Common myeloid progenitor, CD34-positive (primary cell): Measurements from ENCODE around the gene EPB41L4B.

Source experiments
- CTCF ChIA-PET: fragments of 350-600 bp; sonication (Branson Sonifier 250); formaldehyde crosslinking; loops from one replicate; lab custom pipeline; 2021; ENCODE audit warnings: antibody characterized with exemption; lab: Charles Lee
- POLR2A ChIA-PET: fragments of 350-600 bp; sonication (Branson Sonifier 250); formaldehyde crosslinking; loops from one replicate; lab custom pipeline; 2021; ENCODE audit warnings: antibody characterized with exemption; lab: Charles Lee
- DNase-seq, 3 donors: peaks; one replicate each; pipeline versions ENCODE4 v3.0.0 to v3.0.0-alpha.2; 2013
- H3K27ac ChIP-seq, 2 experiments: 1 replicate in 1 of 2; 2 replicates in 1 of 2; pipeline ENCODE4 v1.7.0; 2013; ENCODE audit warnings: inconsistent platforms in 2 of 2, low read length in 2 of 2, mild to moderate bottlenecking in 2 of 2, low read depth in 1 of 2, moderate library complexity in 1 of 2; ENCODE audit not compliant: severe bottlenecking in 2 of 2, insufficient read depth in 1 of 2, poor library complexity in 1 of 2
- H3K27me3 ChIP-seq, 5 experiments: replicated peaks in 2 of 5; 1 replicate in 3 of 5; 2 replicates in 2 of 5; pipeline versions ENCODE4 v1.6.1 to v1.7.0; 2013; ENCODE audit warnings: low read length in 4 of 5, mild to moderate bottlenecking in 2 of 5, moderate library complexity in 2 of 5, inconsistent platforms in 1 of 5; ENCODE audit not compliant: insufficient read depth in 5 of 5, control insufficient read depth in 4 of 5
- H3K36me3 ChIP-seq, 4 experiments: 1 replicate in 2 of 4; 2 replicates in 2 of 4; pipeline versions ENCODE4 v1.6.1 to v1.7.0; 2013; ENCODE audit warnings: low read length in 3 of 4, control low read depth in 1 of 4, mild to moderate bottlenecking in 1 of 4; ENCODE audit not compliant: control insufficient read depth in 4 of 4, insufficient read depth in 4 of 4
- H3K4me1 ChIP-seq, 4 experiments: 1 replicate in 3 of 4; 2 replicates in 1 of 4; pipeline versions ENCODE4 v1.6.1 to v1.7.1; 2013; ENCODE audit warnings: low read length in 3 of 4, mild to moderate bottlenecking in 3 of 4, control low read depth in 1 of 4, inconsistent platforms in 1 of 4, moderate library complexity in 1 of 4; ENCODE audit not compliant: control insufficient read depth in 4 of 4, insufficient read depth in 4 of 4; ENCODE audit errors: control extremely low read depth in 1 of 4
- H3K4me3 ChIP-seq, 7 experiments: 1 replicate in 4 of 7; 2 replicates in 3 of 7; pipeline versions ENCODE4 v1.5.1 to v1.7.0; 2013; ENCODE audit warnings: mild to moderate bottlenecking in 7 of 7, low read length in 6 of 7, moderate library complexity in 6 of 7, inconsistent platforms in 2 of 7, low read depth in 2 of 7, control low read depth in 1 of 7; ENCODE audit not compliant: insufficient read depth in 4 of 7, control insufficient read depth in 1 of 7; ENCODE audit errors: extremely low read depth in 1 of 7
- H3K9me3 ChIP-seq, 5 experiments: 1 replicate in 4 of 5; 2 replicates in 1 of 5; pipeline versions ENCODE4 v1.6.1 to v1.7.1; 2013; ENCODE audit warnings: low read length in 4 of 5, mild to moderate bottlenecking in 2 of 5, inconsistent platforms in 1 of 5, low read depth in 1 of 5, moderate library complexity in 1 of 5; ENCODE audit not compliant: control insufficient read depth in 4 of 5, insufficient read depth in 2 of 5; ENCODE audit errors: control extremely low read depth in 1 of 5
- WGBS: methylation state at CpG from one replicate; pipeline ENCODE4 v1.1.5; 2013; ENCODE audit not compliant: insufficient coverage; 5-methylcytosine and 5-hydroxymethylcytosine counted together

The EPB41L4B gene

DNA sequence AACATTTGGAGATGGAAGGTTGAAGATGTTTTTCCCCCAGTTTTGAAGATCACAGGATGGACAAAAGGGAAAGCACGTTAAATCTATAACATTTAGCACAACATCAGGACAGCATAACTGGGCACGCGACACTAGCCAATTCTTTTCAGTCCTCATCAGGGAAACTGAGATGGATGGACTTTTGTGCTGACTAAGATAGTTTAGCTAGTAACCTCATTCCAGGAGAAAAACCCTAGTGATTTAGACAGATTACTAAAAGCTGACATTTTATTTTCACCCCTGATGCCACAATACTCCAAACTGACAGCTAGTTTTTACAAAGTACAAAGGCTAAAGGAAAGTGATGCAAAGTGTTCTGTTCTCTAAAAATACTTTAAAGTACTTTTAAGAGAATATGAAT is 53.3 kb downstream of the EPB41L4B start:
- H3K27me3 ChIP-seq, result peaks cover 0 to 21% (median 3%) of the 10 kb centered on the region in 5 experiments
- H3K36me3 ChIP-seq, result no peaks in the 10 kb centered on the region
- H3K27ac ChIP-seq, result no peak overlapping the region
- CTCF ChIA-PET, result interaction anchor here (1.1 kb wide), 1 partner anchor 24 kb away, joined by 3 read pairs; no protein-coding TSS in a partner anchor
- WGBS, result no CpG with 5 or more reads among the region's 3 CpGs
- peaks cover 0 to 7% (median 4%) of the 10 kb centered on the region in 5 experiments for H3K9me3 ChIP-seq
- H3K4me1 ChIP-seq, result no peaks in the 10 kb centered on the region
- POLR2A ChIA-PET, result no interaction called here
- no peak for DNase-seq
- H3K4me3 ChIP-seq, result no peak overlapping the region

DNA sequence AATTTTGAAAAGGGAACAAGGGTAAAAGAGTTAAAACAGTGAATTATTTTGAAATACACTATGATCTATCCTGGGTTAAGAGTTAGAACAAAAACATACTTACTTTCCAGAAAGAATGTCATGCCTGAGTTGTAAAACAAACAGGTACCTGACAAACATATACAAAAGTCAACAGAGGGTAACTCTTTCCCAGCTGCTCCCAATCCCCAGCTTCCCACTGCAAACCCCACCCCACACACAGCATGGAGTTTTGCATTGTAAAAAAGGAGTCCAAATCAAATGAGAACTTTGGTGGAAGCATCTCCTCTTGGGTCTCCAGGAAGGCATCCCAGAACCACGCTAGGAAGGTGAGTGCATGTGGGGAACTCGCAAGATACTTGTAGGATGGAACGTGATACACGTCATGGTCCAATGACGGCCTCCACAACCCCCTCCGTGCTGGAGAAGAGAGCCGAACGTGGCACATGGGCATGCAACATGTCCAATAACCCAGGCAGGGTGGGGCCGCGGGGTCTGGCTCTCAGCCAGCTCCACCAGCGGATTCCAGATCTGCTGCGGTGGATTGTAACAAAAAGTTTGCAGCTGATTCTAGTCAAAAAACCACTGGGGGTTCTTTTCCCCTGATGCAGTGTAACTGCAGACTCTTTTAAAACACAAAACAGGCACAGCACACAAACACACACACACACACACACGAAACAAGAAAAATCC is 55.8 kb downstream of the EPB41L4B start:
- Histone ChIP-seq H3K36me3 (no peaks in the 10 kb centered on the region), H3K4me1 (no peaks in the 10 kb centered on the region), H3K27ac (no peak overlapping the region), H3K4me3 (no peak overlapping the region), H3K9me3 (peaks cover 0 to 7% (median 4%) of the 10 kb centered on the region in 5 experiments), H3K27me3 (peaks cover 0 to 29% (median 6%) of the 10 kb centered on the region in 5 experiments)
- ChIA-PET CTCF (no interaction called here), POLR2A (no interaction called here)
- WGBS, result 84% methylated on average over 12 of the region's 13 CpGs
- DNase-seq, result no peak

DNA sequence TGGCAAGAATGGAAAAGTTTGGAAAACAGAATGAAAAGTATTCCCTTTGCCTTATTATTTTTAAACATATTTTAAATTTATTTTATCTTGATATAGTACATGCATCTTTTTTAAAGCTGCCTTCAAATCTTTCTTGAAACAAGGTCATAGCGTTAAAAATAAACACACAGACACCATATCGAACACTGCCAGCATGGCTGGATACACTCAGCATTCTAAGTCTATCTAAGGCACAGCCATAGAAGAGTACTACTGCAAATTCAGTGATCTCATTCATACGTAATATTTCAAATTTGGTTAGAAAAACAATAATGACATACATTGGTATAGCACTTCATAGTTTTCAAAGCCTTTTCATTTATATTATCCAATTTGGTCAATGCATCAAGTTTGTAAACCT is 57.5 kb downstream of the EPB41L4B start:
- H3K27me3 ChIP-seq, result peaks cover 2 to 43% (median 10%) of the 10 kb centered on the region in 5 experiments
- ChIA-PET CTCF (no interaction called here), POLR2A (no interaction called here)
- peaks cover 0 to 7% (median 4%) of the 10 kb centered on the region in 5 experiments for H3K9me3 ChIP-seq
- WGBS, result 80% methylated on average over 1 of the region's 3 CpGs
- no peaks in the 10 kb centered on the region for H3K4me1 ChIP-seq
- no peaks in the 10 kb centered on the region for H3K36me3 ChIP-seq
- no peak overlapping the region for H3K27ac ChIP-seq
- H3K4me3 ChIP-seq, result no peak overlapping the region
- no peak for DNase-seq

DNA sequence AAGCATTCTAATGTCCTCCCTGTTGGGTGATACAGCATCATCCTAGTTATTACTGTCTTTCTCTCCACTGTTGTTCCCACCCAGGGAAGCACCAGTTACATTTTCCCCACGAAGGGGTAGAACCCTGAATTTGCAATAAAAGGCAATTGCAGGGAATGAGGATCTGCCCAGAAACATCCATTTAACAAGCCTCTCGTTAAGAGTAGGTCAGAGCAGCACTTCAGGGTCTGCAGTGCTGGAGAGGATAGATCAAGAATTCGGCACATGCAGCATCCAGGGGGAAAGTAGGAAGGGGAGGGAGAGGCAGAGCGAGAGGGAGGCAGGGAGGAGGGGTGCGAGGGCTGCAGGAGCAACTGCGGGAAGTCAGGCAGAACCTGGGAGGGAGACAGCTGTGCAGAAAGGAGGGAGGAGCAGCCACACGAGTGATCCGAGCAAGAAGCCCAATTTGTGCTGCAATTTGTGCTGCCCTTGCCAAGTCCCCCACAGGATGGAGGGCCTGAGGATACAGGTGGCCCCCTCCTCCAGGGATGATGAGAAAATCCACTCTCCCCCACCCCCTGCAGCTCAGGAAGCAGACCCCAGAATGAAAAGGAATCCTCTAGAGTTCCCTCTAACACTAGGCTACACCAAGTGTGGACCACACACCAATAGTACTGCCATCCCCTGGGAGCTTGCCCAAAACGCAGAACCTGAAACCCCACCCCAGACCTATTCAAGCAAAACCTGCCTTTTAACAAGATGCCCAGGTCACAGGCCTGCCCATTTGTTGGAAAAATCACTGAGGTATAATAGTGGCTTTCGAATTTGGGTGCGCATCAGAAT is 62.2 kb downstream of the EPB41L4B start:
- Histone ChIP-seq H3K36me3 (no peaks in the 10 kb centered on the region), H3K27ac (no peak overlapping the region), H3K4me1 (no peaks in the 10 kb centered on the region), H3K27me3 (peaks cover 5 to 61% (median 9%) of the 10 kb centered on the region in 5 experiments), H3K4me3 (no peak overlapping the region), H3K9me3 (no peaks in the 10 kb centered on the region)
- 28% methylated on average over 10 of the region's 11 CpGs for WGBS
- CTCF ChIA-PET, result interaction anchor here (1.2 kb wide), 1 partner anchor 15 kb away, joined by 3 read pairs; no protein-coding TSS in a partner anchor
- POLR2A ChIA-PET, result no interaction called here
- no peak for DNase-seq

DNA sequence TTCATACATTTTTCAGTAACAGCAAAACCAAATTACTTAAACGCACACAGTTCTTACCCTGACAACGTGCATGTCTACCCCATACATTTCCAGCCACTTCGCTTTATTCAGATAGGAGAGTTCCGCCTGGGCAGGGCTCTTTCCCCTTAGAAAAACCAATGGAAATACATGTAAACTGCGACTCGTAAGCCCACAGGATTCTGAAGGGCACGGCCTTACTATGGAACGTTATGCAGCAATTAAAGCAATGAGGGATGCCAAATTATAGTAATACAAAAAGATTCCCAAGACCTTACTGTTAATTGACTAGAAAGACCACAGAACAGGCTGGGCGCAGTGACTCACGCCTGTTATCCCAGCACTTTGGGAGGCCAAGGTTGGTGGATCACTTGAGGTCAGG is 64.5 kb downstream of the EPB41L4B start:
- Histone ChIP-seq H3K27ac (no peak overlapping the region), H3K36me3 (no peaks in the 10 kb centered on the region), H3K27me3 (peaks cover 3 to 81% (median 18%) of the 10 kb centered on the region in 5 experiments), H3K4me3 (no peak overlapping the region), H3K9me3 (no peaks in the 10 kb centered on the region), H3K4me1 (no peaks in the 10 kb centered on the region)
- CTCF ChIA-PET, result no interaction called here
- 87% methylated on average over 6 of the region's 10 CpGs for WGBS
- POLR2A ChIA-PET, result no interaction called here
- no peak for DNase-seq

DNA sequence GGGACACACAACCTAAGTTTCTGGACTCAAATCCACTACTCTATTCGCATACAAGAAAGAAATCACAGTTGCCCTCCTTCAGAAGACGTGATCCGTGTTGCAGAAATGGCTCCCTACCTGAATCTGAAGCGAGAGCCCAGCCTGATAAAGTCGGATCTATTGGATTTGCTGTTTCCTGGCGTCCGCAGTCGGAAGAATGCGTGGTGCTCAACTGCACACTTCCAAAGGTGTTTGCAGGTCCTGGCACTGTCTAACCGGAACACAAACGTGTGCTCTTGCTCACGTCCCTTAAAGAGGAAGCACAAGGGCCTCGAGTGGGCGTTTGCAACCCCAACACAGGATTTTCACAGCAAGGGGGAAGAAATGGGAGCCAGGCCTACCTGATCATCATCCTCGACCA is 65.5 kb downstream of the EPB41L4B start:
- POLR2A ChIA-PET, result no interaction called here
- H3K36me3 ChIP-seq, result no peaks in the 10 kb centered on the region
- no peak for DNase-seq
- no peak overlapping the region for H3K4me3 ChIP-seq
- H3K9me3 ChIP-seq, result no peaks in the 10 kb centered on the region
- H3K4me1 ChIP-seq, result no peaks in the 10 kb centered on the region
- H3K27me3 ChIP-seq, result peaks cover 3 to 78% (median 18%) of the 10 kb centered on the region in 5 experiments
- WGBS, result 89% methylated on average over 14 of the region's 15 CpGs
- no peak overlapping the region for H3K27ac ChIP-seq
- CTCF ChIA-PET, result no interaction called here

DNA sequence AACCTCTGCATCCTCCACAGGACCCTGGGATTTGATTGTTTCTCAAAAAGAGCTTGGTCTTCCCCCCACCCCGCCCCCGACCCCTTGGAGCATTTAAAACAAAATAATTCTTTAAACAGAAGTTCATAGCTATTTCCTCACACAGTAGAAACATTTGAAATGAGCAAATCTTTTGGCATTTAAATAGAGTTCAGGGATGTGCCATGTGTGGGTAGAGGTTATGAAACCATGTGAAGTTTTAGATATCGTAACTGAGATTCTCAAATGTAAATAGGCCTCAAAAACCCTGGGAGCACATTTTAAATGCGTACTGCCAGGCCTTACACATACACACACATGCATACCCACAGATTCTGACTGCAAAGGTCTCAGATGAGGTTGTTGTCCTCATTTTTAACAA is 66.5 kb downstream of the EPB41L4B start:
- POLR2A ChIA-PET, result no interaction called here
- no peaks in the 10 kb centered on the region for H3K4me1 ChIP-seq
- 100% methylated on average over 1 of the region's 4 CpGs for WGBS
- no peaks in the 10 kb centered on the region for H3K9me3 ChIP-seq
- no peak for DNase-seq
- peaks cover under 1 to 76% (median 17%) of the 10 kb centered on the region in 5 experiments for H3K27me3 ChIP-seq
- H3K27ac ChIP-seq, result no peak overlapping the region
- no peak overlapping the region for H3K4me3 ChIP-seq
- CTCF ChIA-PET, result no interaction called here
- no peaks in the 10 kb centered on the region for H3K36me3 ChIP-seq
